ENCODE results near the gene NR4A2.

Gene NR4A2

GRCh38 chr2:156321243-156321904 is 11.1 kb downstream of the NR4A2 start:
- DNase-seq (ENCODE audit: low read depth) = no peak
- H3K4me3 ChIP-seq (ENCODE audit: low read depth, low read length) = peak overlapping the region; percentile 8
- TF ChIP-seq, protein P1, sequence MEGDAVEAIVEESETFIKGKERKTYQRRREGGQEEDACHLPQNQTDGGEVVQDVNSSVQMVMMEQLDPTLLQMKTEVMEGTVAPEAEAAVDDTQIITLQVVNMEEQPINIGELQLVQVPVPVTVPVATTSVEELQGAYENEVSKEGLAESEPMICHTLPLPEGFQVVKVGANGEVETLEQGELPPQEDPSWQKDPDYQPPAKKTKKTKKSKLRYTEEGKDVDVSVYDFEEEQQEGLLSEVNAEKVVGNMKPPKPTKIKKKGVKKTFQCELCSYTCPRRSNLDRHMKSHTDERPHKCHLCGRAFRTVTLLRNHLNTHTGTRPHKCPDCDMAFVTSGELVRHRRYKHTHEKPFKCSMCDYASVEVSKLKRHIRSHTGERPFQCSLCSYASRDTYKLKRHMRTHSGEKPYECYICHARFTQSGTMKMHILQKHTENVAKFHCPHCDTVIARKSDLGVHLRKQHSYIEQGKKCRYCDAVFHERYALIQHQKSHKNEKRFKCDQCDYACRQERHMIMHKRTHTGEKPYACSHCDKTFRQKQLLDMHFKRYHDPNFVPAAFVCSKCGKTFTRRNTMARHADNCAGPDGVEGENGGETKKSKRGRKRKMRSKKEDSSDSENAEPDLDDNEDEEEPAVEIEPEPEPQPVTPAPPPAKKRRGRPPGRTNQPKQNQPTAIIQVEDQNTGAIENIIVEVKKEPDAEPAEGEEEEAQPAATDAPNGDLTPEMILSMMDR (conservative IDR thresholded peaks at IDR 0.05; ENCODE audit: low read depth, low read length) = no peak

- peak; percentile 16 for DNase-seq (ENCODE audit: low read depth)
- TF ChIP-seq, protein P1 (conservative IDR thresholded peaks at IDR 0.05; ENCODE audit: low read depth, low read length) = no peak
- H3K4me3 ChIP-seq (ENCODE audit: low read depth, low read length) = peak overlapping the region; percentile 22
Observed at GRCh38 chr2:156320486-156321098, 11.9 kb downstream of the NR4A2 start.

GRCh38 chr2:156319811-156320485 is 12.6 kb downstream of the NR4A2 start:
- TF ChIP-seq, protein P1 (conservative IDR thresholded peaks at IDR 0.05; ENCODE audit: low read depth, low read length) = no peak
- peak overlapping the region; percentile 22 for H3K4me3 ChIP-seq (ENCODE audit: low read depth, low read length)
- no peak for DNase-seq (ENCODE audit: low read depth)

- H3K4me3 ChIP-seq (ENCODE audit: low read depth, low read length) = no peak overlapping the region
- TF ChIP-seq, protein P1 (conservative IDR thresholded peaks at IDR 0.05; ENCODE audit: low read depth, low read length) = no peak
- DNase-seq (ENCODE audit: low read depth) = no peak
Observed at GRCh38 chr2:156317631-156318030, 14.9 kb downstream of the NR4A2 start.

- DNase-seq (ENCODE audit: low read depth) = no peak
- TF ChIP-seq, protein P1 (conservative IDR thresholded peaks at IDR 0.05; ENCODE audit: low read depth, low read length) = no peak
Observed at GRCh38 chr2:156311976-156312375, 20.5 kb downstream of the NR4A2 start.

GRCh38 chr2:156310773-156311172 is 21.7 kb downstream of the NR4A2 start:
- no peak for DNase-seq (ENCODE audit: low read depth)
- no peak overlapping the region for H3K4me3 ChIP-seq (ENCODE audit: low read depth, low read length)
- TF ChIP-seq, protein P1 (conservative IDR thresholded peaks at IDR 0.05; ENCODE audit: low read depth, low read length) = no peak

More at GRCh38 chr2:156311976-156312375, 20.5 kb downstream of the NR4A2 start:
- no peak overlapping the region for H3K4me3 ChIP-seq (ENCODE audit: low read depth, low read length)
